K562 (cell line): ENCODE results near the gene RNH1.

Experiments used
- FOXA1 ChIP-seq: fragments of 450-650 bp; IDR thresholded peaks from 2 replicates; pipeline ENCODE4 v1.6.1; 2016; ENCODE audit warnings: mild to moderate bottlenecking, borderline replicate concordance
- GATA2 ChIP-seq: sonication (generic); formaldehyde crosslinking; IDR thresholded peaks from 2 replicates; pipeline ENCODE4 v1.4.0; 2020; ENCODE audit warnings: mild to moderate bottlenecking, missing genetic modification reagents
- SRSF7 ChIP-seq: fragments of 200-400 bp; formaldehyde crosslinking; optimal IDR thresholded peaks from 2 replicates; pipeline ENCODE3; 2017; ENCODE audit warnings: mild to moderate bottlenecking, low read depth, low read length
- TF ChIP-seq, protein P1 (sequence below): fragments of 200-600 bp; sonication (generic); IDR thresholded peaks from one replicate; pipeline ENCODE4 v1.6.1; 2012; ENCODE audit warnings: mild to moderate bottlenecking, low read depth, low read length, inconsistent platforms

DNA sequence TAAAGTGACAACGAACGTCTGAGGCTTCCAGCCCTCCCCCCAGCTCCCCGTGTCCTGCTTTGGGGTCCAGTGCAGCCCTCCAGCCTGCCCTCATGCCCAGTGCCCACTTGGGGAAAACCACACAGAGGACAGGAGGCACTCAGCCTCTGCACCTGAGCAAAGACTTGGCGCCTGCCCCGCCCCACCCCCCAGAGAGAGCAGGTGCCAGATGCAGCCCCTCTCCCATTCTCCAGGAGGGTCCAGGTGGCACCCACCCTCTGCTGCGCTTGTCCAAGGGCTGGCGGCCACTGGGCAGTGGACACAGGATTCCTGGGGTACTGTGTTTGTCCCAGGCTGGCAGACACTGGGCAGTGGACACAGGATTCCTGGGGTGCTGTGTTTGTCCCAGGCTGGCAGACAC, 15.7 kb downstream of the RNH1 start:
- TF ChIP-seq GATA2 (CRISPR knock-in tag), result no peak
- TF ChIP-seq, protein P1, sequence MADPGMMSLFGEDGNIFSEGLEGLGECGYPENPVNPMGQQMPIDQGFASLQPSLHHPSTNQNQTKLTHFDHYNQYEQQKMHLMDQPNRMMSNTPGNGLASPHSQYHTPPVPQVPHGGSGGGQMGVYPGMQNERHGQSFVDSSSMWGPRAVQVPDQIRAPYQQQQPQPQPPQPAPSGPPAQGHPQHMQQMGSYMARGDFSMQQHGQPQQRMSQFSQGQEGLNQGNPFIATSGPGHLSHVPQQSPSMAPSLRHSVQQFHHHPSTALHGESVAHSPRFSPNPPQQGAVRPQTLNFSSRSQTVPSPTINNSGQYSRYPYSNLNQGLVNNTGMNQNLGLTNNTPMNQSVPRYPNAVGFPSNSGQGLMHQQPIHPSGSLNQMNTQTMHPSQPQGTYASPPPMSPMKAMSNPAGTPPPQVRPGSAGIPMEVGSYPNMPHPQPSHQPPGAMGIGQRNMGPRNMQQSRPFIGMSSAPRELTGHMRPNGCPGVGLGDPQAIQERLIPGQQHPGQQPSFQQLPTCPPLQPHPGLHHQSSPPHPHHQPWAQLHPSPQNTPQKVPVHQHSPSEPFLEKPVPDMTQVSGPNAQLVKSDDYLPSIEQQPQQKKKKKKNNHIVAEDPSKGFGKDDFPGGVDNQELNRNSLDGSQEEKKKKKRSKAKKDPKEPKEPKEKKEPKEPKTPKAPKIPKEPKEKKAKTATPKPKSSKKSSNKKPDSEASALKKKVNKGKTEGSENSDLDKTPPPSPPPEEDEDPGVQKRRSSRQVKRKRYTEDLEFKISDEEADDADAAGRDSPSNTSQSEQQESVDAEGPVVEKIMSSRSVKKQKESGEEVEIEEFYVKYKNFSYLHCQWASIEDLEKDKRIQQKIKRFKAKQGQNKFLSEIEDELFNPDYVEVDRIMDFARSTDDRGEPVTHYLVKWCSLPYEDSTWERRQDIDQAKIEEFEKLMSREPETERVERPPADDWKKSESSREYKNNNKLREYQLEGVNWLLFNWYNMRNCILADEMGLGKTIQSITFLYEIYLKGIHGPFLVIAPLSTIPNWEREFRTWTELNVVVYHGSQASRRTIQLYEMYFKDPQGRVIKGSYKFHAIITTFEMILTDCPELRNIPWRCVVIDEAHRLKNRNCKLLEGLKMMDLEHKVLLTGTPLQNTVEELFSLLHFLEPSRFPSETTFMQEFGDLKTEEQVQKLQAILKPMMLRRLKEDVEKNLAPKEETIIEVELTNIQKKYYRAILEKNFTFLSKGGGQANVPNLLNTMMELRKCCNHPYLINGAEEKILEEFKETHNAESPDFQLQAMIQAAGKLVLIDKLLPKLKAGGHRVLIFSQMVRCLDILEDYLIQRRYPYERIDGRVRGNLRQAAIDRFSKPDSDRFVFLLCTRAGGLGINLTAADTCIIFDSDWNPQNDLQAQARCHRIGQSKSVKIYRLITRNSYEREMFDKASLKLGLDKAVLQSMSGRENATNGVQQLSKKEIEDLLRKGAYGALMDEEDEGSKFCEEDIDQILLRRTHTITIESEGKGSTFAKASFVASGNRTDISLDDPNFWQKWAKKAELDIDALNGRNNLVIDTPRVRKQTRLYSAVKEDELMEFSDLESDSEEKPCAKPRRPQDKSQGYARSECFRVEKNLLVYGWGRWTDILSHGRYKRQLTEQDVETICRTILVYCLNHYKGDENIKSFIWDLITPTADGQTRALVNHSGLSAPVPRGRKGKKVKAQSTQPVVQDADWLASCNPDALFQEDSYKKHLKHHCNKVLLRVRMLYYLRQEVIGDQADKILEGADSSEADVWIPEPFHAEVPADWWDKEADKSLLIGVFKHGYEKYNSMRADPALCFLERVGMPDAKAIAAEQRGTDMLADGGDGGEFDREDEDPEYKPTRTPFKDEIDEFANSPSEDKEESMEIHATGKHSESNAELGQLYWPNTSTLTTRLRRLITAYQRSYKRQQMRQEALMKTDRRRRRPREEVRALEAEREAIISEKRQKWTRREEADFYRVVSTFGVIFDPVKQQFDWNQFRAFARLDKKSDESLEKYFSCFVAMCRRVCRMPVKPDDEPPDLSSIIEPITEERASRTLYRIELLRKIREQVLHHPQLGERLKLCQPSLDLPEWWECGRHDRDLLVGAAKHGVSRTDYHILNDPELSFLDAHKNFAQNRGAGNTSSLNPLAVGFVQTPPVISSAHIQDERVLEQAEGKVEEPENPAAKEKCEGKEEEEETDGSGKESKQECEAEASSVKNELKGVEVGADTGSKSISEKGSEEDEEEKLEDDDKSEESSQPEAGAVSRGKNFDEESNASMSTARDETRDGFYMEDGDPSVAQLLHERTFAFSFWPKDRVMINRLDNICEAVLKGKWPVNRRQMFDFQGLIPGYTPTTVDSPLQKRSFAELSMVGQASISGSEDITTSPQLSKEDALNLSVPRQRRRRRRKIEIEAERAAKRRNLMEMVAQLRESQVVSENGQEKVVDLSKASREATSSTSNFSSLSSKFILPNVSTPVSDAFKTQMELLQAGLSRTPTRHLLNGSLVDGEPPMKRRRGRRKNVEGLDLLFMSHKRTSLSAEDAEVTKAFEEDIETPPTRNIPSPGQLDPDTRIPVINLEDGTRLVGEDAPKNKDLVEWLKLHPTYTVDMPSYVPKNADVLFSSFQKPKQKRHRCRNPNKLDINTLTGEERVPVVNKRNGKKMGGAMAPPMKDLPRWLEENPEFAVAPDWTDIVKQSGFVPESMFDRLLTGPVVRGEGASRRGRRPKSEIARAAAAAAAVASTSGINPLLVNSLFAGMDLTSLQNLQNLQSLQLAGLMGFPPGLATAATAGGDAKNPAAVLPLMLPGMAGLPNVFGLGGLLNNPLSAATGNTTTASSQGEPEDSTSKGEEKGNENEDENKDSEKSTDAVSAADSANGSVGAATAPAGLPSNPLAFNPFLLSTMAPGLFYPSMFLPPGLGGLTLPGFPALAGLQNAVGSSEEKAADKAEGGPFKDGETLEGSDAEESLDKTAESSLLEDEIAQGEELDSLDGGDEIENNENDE, result no peak
- no peak for TF ChIP-seq FOXA1
- TF ChIP-seq SRSF7, result no peak
